HG03442 (cell line): ENCODE results near the gene SWAP70.

ENCODE experiments used
- ATAC-seq: cut with Tn5 transposase; IDR thresholded peaks from one replicate; pipeline ENCODE4 v1.9.1; 2021; ENCODE audit warnings: mild to moderate bottlenecking, moderate library complexity; ENCODE audit not compliant: unreplicated experiment

Gene SWAP70

DNA sequence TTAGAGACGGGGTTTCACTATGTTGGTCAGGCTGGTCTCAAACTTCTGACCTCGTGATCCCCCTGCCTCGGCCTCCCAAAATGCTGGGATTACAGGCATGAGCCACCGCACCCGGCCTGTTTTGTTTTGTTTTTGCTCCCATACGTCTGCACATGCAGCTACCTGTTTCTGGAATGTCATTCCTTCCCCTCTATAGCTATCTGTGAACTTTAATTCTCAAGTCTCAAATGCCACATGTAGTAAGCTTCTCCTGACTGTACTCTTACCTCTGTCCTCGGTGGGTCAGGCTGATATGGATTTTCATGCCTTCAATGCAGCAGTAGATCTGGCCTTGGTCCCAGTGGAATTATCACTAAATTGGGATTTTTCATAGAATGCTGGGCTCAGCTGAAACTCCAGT, 12.4 kb upstream of the SWAP70 start:
- ATAC-seq = no peak

- no peak for ATAC-seq
These were observed 11.8 kb upstream of the SWAP70 start for GRCh38 chr11:9651899-9652748.

DNA sequence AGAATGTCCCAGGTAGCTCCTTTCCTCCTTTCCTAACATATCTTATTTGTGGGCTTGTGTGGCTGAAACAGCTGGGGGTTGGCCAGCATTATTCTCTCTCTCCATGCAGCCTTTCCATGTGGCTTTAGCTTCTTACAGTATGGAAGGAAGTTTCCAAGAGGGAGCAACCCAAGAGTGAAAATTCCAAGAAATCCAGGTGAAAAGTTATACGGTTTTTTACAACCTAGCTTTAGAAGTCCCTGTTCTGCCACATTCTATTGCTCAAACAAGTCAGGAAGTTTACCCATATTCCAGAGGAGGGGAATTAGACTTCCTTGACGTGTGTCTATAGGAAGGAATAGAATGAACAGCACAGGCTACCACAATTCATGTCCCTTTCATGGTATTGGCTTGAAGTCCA, 10.0 kb upstream of the SWAP70 start:
- no peak for ATAC-seq

DNA sequence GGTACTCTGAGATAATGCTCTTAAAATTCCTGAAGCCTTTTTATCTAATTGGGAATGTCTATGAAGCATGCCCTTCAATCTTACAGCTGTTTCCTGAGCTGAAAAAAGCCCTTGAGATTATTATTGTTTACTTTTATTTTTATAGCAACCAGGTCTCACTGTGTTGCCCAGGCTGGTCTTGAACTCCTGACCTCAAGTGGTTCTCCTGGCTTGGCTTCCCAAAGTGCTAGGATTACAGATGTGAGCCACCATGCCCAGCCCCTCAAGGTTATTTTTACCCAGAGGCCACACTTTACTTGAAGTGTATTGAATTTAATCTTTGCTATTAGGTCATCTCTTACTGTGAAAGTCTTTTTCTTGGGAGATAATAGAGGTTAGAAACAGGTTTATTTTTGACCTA, 7.0 kb upstream of the SWAP70 start:
- ATAC-seq = no peak

DNA sequence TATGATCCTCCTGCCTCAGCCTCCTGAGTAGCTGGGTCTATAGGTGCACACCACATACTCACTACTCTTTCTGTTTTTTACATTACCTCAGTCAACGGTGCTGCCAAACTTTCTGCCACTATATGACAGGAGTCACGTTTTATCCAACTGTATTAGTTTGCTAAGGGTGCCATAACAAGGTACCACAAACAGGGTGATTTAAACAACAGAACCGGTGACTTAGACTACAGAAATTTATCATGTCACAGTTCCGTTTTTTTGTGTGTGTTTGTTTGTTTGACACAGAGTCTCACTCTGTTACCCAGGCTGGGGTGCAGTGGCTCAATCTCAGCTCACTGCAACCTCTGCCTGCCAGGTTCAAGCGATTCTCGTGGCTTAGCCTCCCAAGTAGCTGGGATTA, 6.3 kb upstream of the SWAP70 start:
- no peak for ATAC-seq

- ATAC-seq = no peak
These were observed 3.0 kb upstream of the SWAP70 start for GRCh38 chr11:9660886-9661285.

- no peak for ATAC-seq
These were observed 1.6 kb upstream of the SWAP70 start for GRCh38 chr11:9662273-9662672.

- peak; percentile 28 for ATAC-seq
These were observed 647 bp downstream of the SWAP70 start for GRCh38 chr11:9664276-9665171.

DNA sequence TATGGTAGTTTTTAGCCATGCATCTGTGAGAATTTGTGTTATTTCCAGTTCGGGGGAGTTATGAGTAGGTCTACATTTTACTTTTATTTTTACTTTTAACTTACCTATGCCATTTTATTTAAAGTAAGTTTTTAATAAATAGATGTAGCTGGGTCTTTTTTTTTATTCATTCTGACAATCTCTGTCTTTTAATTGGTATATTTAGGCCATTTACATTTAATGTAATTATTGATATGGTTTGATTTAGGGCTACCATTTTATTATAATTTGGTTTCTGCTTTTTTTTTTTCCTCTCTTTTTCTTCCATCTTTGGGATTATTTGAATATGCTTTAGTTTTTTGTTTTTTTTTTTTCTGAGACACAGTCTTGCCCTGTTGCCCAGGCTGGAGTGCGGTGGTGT, 1.9 kb downstream of the SWAP70 start:
- ATAC-seq = no peak

DNA sequence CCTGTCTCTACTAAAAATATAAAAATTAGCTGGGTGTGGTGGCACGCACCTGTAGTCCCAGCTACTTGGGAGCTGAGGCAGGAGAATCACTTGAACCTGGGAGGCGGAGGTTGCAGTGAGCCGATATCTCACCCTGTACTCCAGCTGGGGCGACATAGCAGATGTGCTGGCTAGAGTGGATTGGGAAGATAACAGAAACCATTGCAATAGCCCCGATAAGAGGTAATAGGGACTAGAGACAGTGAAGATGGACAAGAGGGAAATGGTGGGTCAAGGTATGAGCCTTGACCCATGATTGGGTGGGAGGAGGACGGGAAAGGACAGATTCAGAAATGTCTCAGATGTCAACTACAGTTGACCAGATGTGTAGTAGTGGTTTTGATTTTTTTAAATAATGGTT, 6.1 kb downstream of the SWAP70 start:
- no peak for ATAC-seq

- ATAC-seq = no peak
These were observed 8.5 kb downstream of the SWAP70 start for GRCh38 chr11:9672288-9672916.

GRCh38 chr11:9672918-9673317, 9.0 kb downstream of the SWAP70 start:
- no peak for ATAC-seq

- no peak for ATAC-seq
These were observed 11.8 kb downstream of the SWAP70 start for GRCh38 chr11:9675691-9676090.

DNA sequence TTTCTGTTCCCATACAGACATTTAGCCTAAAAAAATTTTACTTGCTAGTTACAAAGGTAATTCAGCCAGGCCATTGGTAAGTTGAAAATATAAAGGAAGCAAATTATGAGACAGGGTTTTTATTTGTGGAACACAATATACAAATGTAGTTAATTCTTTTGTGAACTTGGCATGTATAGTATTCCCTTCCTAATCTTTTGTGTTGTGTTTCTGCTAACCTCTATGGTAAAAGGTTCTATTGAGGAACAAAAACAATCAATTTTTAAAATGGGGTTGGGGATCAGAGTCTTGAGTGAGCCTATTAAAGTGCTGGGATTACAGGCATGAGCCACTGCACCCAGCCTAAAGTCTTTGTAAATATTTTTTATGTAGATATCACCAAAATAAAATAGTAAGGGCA, 14.1 kb downstream of the SWAP70 start:
- no peak for ATAC-seq

- ATAC-seq = no peak
These were observed 14.7 kb downstream of the SWAP70 start for GRCh38 chr11:9678576-9678975.

GRCh38 chr11:9680028-9680427, 16.2 kb downstream of the SWAP70 start:
- no peak for ATAC-seq

DNA sequence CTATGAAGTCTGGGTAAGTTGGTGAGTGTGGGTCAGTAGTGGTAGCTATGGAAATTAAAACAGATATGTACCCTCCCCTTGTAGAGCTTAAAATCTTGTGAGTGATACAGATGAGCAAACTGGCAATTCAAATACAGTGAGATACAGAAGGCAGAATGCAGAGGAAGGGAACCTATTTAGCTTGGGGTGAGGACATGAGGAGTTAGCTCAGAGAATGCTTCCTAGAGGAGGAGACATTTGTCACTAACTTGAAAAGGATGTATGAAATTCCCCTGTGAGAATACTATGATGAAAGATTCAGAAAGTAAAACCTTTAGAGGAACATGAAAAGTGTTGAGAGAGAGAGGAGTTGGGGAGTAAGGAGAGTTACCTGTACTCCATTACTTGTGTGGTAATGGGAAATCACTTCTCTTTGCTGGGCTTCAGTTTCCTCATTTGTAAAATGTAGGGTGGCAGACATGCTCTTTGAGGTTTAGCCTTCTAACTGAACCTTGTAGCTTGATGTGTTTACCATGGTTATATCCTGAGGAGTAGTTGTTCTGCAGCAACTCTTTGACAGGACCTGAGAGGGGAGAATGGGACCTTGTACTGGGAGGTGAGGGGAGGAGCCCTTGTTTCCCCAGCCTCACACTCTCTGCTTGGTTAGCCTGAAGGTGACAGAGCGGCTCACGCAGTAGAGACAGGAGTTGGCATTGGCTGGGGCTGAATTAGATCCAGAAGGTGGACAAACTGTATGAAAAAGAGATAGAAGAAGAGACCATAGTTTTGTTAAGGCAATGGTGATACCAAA, 17.9 kb downstream of the SWAP70 start:
- no peak for ATAC-seq

GRCh38 chr11:9687711-9688477, 24.0 kb downstream of the SWAP70 start:
- no peak for ATAC-seq

GRCh38 chr11:9688716-9689511, 25.0 kb downstream of the SWAP70 start:
- peak; percentile 71 for ATAC-seq
